ENCODE measurements around the gene CNTNAP2. TPM values are rescaled to one million over a fixed set of nuclear protein-coding genes. Genes with fewer than 3 reads are reported as not detected.

CNTNAP2 gene
- total and polyA plus RNA-seq, 9 of the 15 experiments (the other 6 are each of a cell fraction or from before 2014, with no cell fraction given), result 0.04 to 0.62 (median 0.09) TPM; not detected in 4

DNA sequence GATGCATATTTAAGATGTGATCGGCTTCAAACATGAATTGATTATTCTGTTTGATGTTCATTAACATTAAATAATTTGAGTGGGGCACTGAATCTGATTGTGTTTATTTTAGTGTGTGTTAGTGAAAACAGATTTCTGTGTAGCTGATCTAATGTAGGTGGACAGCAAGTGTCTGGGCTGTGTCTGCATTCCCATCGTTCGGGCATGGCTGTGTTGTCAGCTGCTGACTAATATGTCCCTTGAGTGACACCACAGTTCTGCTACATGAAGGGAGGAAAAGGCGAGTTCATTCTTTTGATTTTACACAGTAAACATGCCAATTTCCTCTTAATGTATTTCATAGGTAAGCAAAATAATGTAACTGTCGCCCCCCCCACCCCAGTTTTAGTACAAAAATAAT lies 203.0 kb downstream of the CNTNAP2 start:
- Histone ChIP-seq H3K4me1 (replicated peaks in 1 of 2; ENCODE audit: control insufficient read depth in 2 of 2, insufficient read depth in 2 of 2, low read length in 2 of 2) (no peaks in the 10 kb centered on the region), H3K4me3 (no peak overlapping the region), H3K27ac (ENCODE audit: extremely low read depth, low read depth, low read length) (no peak overlapping the region), H3K9me3 (replicated peaks; ENCODE audit: control insufficient read depth, insufficient read depth, low read depth, low read length) (peaks cover 4% of the 10 kb centered on the region; the same call in 1 of the 2 replicates), H3K36me3 (ENCODE audit: control insufficient read depth, insufficient read depth, low read length) (no peaks in the 10 kb centered on the region), H2AFZ (ENCODE audit: low read depth, low read length) (no peak overlapping the region), H3K27me3 (ENCODE audit: control insufficient read depth in 2 of 2, insufficient read depth in 2 of 2, low read length in 2 of 2) (no peaks in the 10 kb centered on the region), H3K4me2 (ENCODE audit: insufficient read depth, low read length) (no peak overlapping the region), H3K9me1 (ENCODE audit: control insufficient read depth, insufficient read depth, low read length) (no peaks in the 10 kb centered on the region), H3K9ac (ENCODE audit: insufficient read depth in 1 of 2, low read depth in 2 of 2, low read length in 2 of 2) (no peak overlapping the region), H3K79me2 (ENCODE audit: control insufficient read depth, insufficient read depth, low read length) (no peaks in the 10 kb centered on the region), H4K20me1 (replicated peaks; ENCODE audit: control insufficient read depth, insufficient read depth, low read length) (no peaks in the 10 kb centered on the region)
- DNase-seq (ENCODE audit: extremely low read depth in 1 of 4, low spot score in 3 of 4) (no peak), ATAC-seq (no peak), FAIRE-seq (no peak)
- WGBS (ENCODE audit: insufficient coverage, low coverage, missing lambda C conversion rate), result 2% methylated on average over 5 of the region's 5 CpGs
- in situ Hi-C loops (cut with MboI), result no loop called here
- ChIA-PET POLR2A (no interaction called here), CTCF (ENCODE audit: low intra/inter-chr PET ratio) (interaction anchor here (0.6 kb wide), 1 partner anchor 529 kb away, joined by 3 read pairs; no protein-coding TSS in a partner anchor)
- intact Hi-C loops (cut with micrococcal nuclease), result no loop called here
- no TSS peak for BruUV-seq (replicated peaks)
- TF ChIP-seq BRD9 (IDR thresholded peaks at IDR 0.05; ENCODE audit: low read depth, partially characterized antibody), result no peak
- TF ChIP-seq ZNF232 (CRISPR knock-in tag; IDR thresholded peaks at IDR 0.05), result no peak
- no peak for TF ChIP-seq BHLHE40 (IDR thresholded peaks at IDR 0.05; ENCODE audit: low read length)
- TF ChIP-seq, protein P1, sequence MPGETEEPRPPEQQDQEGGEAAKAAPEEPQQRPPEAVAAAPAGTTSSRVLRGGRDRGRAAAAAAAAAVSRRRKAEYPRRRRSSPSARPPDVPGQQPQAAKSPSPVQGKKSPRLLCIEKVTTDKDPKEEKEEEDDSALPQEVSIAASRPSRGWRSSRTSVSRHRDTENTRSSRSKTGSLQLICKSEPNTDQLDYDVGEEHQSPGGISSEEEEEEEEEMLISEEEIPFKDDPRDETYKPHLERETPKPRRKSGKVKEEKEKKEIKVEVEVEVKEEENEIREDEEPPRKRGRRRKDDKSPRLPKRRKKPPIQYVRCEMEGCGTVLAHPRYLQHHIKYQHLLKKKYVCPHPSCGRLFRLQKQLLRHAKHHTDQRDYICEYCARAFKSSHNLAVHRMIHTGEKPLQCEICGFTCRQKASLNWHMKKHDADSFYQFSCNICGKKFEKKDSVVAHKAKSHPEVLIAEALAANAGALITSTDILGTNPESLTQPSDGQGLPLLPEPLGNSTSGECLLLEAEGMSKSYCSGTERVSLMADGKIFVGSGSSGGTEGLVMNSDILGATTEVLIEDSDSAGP (CRISPR knock-in tag; IDR thresholded peaks at IDR 0.05), result no peak
- TF ChIP-seq EZH2 (IDR thresholded peaks at IDR 0.05; ENCODE audit: borderline replicate concordance, low read depth, low read length), result no peak
